ENCODE measurements around the gene LPP.

Gene LPP

GRCh38 chr3:188761964-188762363 lies 608.0 kb downstream of the LPP start:
- H3K27ac ChIP-seq (ENCODE audit: low read depth, low read length), result no peak overlapping the region
- no peaks in the 10 kb centered on the region for H3K36me3 ChIP-seq (ENCODE audit: control insufficient read depth, low read length)
- H3K9me2 ChIP-seq (replicated peaks; ENCODE audit: control insufficient read depth, low read length), result no peaks in the 10 kb centered on the region
- no peaks in the 10 kb centered on the region for H3K27me3 ChIP-seq (ENCODE audit: control insufficient read depth, low read length)
- H3K4me2 ChIP-seq (ENCODE audit: low read length), result no peak overlapping the region
- no peaks in the 10 kb centered on the region for H4K20me1 ChIP-seq (ENCODE audit: control insufficient read depth, insufficient read depth, low read depth, low read length)
- H3K4me1 ChIP-seq (ENCODE audit: control insufficient read depth, low read length), result peaks cover 27% of the 10 kb centered on the region
- no peaks in the 10 kb centered on the region for H3K9me3 ChIP-seq (ENCODE audit: control insufficient read depth, insufficient read depth, low read length)
- H3K4me3 ChIP-seq (ENCODE audit: low read length), result no peak overlapping the region
- no peaks in the 10 kb centered on the region for H3K79me2 ChIP-seq (ENCODE audit: control insufficient read depth, low read length)
- H3F3A ChIP-seq (ENCODE audit: control insufficient read depth, insufficient read depth), result 0 out of 2 replicates have a peak, but pooled peaks cover 4% of the 10 kb centered on the region
- TF ChIP-seq EZH2phosphoT487 (IDR thresholded peaks at IDR 0.05; ENCODE audit: borderline replicate concordance, low read length) (no peak), CTCF (IDR thresholded peaks at IDR 0.05; ENCODE audit: low read depth, low read length, poor library complexity, severe bottlenecking) (no peak)

DNA sequence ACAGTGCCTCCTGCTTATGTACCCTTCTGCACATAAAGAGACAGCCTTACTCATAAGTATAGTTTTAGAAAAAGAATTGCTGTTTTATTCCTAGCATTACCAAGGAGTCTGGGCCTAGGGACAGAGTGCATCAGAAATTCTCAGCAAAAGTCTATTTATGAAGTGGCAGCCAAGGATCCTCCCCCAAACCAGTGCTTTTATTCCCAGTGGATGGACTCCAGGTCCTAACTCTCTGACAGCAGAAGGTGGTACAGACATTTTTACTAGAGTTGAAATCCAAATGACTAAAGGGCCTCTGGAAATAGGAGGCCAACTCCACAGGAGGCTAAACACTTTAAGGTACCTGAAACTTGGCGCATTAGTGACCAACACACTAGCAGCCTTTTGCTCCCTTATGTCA lies 610.7 kb downstream of the LPP start:
- Histone ChIP-seq H3K79me2 (ENCODE audit: control insufficient read depth, low read length) (no peaks in the 10 kb centered on the region), H3K4me1 (ENCODE audit: control insufficient read depth, low read length) (peaks cover 21% of the 10 kb centered on the region), H3K9me2 (replicated peaks; ENCODE audit: control insufficient read depth, low read length) (no peaks in the 10 kb centered on the region), H3K27me3 (ENCODE audit: control insufficient read depth, low read length) (no peaks in the 10 kb centered on the region), H3K27ac (ENCODE audit: low read depth, low read length) (no peak overlapping the region), H3K36me3 (ENCODE audit: control insufficient read depth, low read length) (no peaks in the 10 kb centered on the region), H3K4me3 (ENCODE audit: low read length) (no peak overlapping the region), H3K4me2 (ENCODE audit: low read length) (no peak overlapping the region), H4K20me1 (ENCODE audit: control insufficient read depth, insufficient read depth, low read depth, low read length) (no peaks in the 10 kb centered on the region), H3F3A (ENCODE audit: control insufficient read depth, insufficient read depth) (no peaks in the 10 kb centered on the region), H3K9me3 (ENCODE audit: control insufficient read depth, insufficient read depth, low read length) (no peaks in the 10 kb centered on the region)
- TF ChIP-seq CTCF (IDR thresholded peaks at IDR 0.05; ENCODE audit: low read depth, low read length, poor library complexity, severe bottlenecking) (no peak), EZH2phosphoT487 (IDR thresholded peaks at IDR 0.05; ENCODE audit: borderline replicate concordance, low read length) (no peak)

- H3K9me2 ChIP-seq (replicated peaks; ENCODE audit: control insufficient read depth, low read length), result no peaks in the 10 kb centered on the region
- no peaks in the 10 kb centered on the region for H3K79me2 ChIP-seq (ENCODE audit: control insufficient read depth, low read length)
- TF ChIP-seq EZH2phosphoT487 (IDR thresholded peaks at IDR 0.05; ENCODE audit: borderline replicate concordance, low read length) (no peak), CTCF (IDR thresholded peaks at IDR 0.05; ENCODE audit: low read depth, low read length, poor library complexity, severe bottlenecking) (no peak)
- H3K4me3 ChIP-seq (ENCODE audit: low read length), result no peak overlapping the region
- no peak overlapping the region for H3K27ac ChIP-seq (ENCODE audit: low read depth, low read length)
- H3F3A ChIP-seq (ENCODE audit: control insufficient read depth, insufficient read depth), result no peaks in the 10 kb centered on the region
- no peaks in the 10 kb centered on the region for H3K27me3 ChIP-seq (ENCODE audit: control insufficient read depth, low read length)
- H3K4me1 ChIP-seq (ENCODE audit: control insufficient read depth, low read length), result peaks cover 3% of the 10 kb centered on the region; the same call in 1 of the 2 replicates
- H3K36me3 ChIP-seq (ENCODE audit: control insufficient read depth, low read length), result no peaks in the 10 kb centered on the region
- H3K9me3 ChIP-seq (ENCODE audit: control insufficient read depth, insufficient read depth, low read length), result no peaks in the 10 kb centered on the region
- no peak overlapping the region for H3K4me2 ChIP-seq (ENCODE audit: low read length)
- H4K20me1 ChIP-seq (ENCODE audit: control insufficient read depth, insufficient read depth, low read depth, low read length), result no peaks in the 10 kb centered on the region
Measured at GRCh38 chr3:188769831-188770230, 615.9 kb downstream of the LPP start.
